Measurements from ENCODE around the gene SHROOM2. TPM values are rescaled to one million over a fixed set of nuclear protein-coding genes. Genes with fewer than 3 reads are reported as not detected.

Gene SHROOM2
- under 0.01 and 0.08 TPM in 2 replicates for total RNA-seq (ENCODE audit: low replicate concordance)

GRCh38 chrX:9785944-9786797 lies at the start of gene SHROOM2:
Gene SHROOM2 (plus strand): TSS chrX:9786429. CDS start chrX:9786546, 117 bp downstream.

GRCh38 chrX:9765737-9766097 lies 20.5 kb upstream of the SHROOM2 start, which contains the start of gene GPR143:
Gene GPR143 (minus strand): TSS chrX:9765847. CDS start chrX:9765817, 30 bp downstream.

GRCh38 chrX:9966775-9967408 lies 180.7 kb downstream of the SHROOM2 start, which contains the start of gene CLDN34:
Gene CLDN34 (plus strand): TSS chrX:9967358. CDS start chrX:9967358, 0 bp downstream.

Other genes starting within 250 kb of the SHROOM2 start
- gene GPR143, start 20.6 kb upstream of the SHROOM2 start, total RNA-seq (ENCODE audit: low replicate concordance) = not detected in 2 replicates
- not detected in 2 replicates for gene CLDN34, start 180.9 kb downstream of the SHROOM2 start, total RNA-seq (ENCODE audit: low replicate concordance)

Measured in smooth muscle cell of the coronary artery (primary cell).